K562 (cell line): ENCODE results near the gene PRR11. TPM values are rescaled to one million over a fixed set of nuclear protein-coding genes. Genes with fewer than 3 reads are reported as not detected.
A peak's percentile ranks its signal among the peaks of the same experiment; 100 is the strongest.

Source experiments
- ARID3B ChIP-seq: fragments of 250-450 bp; sonication (Bioruptor Pico); IDR thresholded peaks from 2 replicates; pipeline ENCODE4 v1.4.0; 2020; ENCODE audit warnings: borderline replicate concordance
- GABPB2 ChIP-seq: fragments of 250-450 bp; sonication (Bioruptor Pico); conservative IDR thresholded peaks from 2 replicates; pipeline ENCODE4 v1.5.1; 2021; ENCODE audit warnings: mild to moderate bottlenecking
- HDAC1 ChIP-seq, 2 experiments: fragments of 450-650 bp; IDR thresholded peaks; 2 replicates each; pipeline ENCODE4 v1.6.1; 2016 to 2017; ENCODE audit warnings: inconsistent platforms in 1 of 2, mild to moderate bottlenecking in 1 of 2, moderate library complexity in 1 of 2
- L3MBTL2 ChIP-seq: fragments of 450-650 bp; IDR thresholded peaks from 2 replicates; pipeline ENCODE4 v1.6.1; 2016; ENCODE audit warnings: mild to moderate bottlenecking, moderate library complexity
- RAD21 ChIP-seq, 2 experiments: fragments of 250-450 bp in 1 of 2; fragments of 450-650 bp in 1 of 2; sonication (Bioruptor Pico) in 1 of 2; formaldehyde crosslinking in 1 of 2; IDR thresholded peaks in 1 of 2; conservative IDR thresholded peaks in 1 of 2; 2 replicates each; pipeline versions ENCODE4 v1.4.0 to v1.8.0; 2020 to 2022; ENCODE audit warnings: mild to moderate bottlenecking in 2 of 2, moderate library complexity in 1 of 2
- XRCC3 ChIP-seq: fragments of 450-650 bp; IDR thresholded peaks from 2 replicates; pipeline ENCODE4 v1.6.1; 2017; ENCODE audit warnings: mild to moderate bottlenecking, moderate library complexity
- YY1 ChIP-seq, 3 experiments: IDR thresholded peaks; 2 replicates each; pipeline ENCODE4 v1.6.1; 2011; ENCODE audit warnings: low read length in 2 of 3, mild to moderate bottlenecking in 2 of 3, moderate library complexity in 2 of 3, borderline replicate concordance in 1 of 3, control low read depth in 1 of 3, low read depth in 1 of 3; ENCODE audit not compliant: insufficient read depth in 3 of 3, insufficient replicate concordance in 2 of 3, control insufficient read depth in 1 of 3, insufficient read length in 1 of 3; ENCODE audit errors: extremely low read depth in 1 of 3
- ZNF165 ChIP-seq: fragments of 250-450 bp; sonication (Bioruptor Pico); IDR thresholded peaks from 2 replicates; pipeline ENCODE4 v1.4.0; 2020; ENCODE audit warnings: borderline replicate concordance
- ZNF717 ChIP-seq: fragments of 250-450 bp; sonication (Bioruptor Pico); IDR thresholded peaks from 2 replicates; pipeline ENCODE4 v1.5.0; 2021
- ZNF766 ChIP-seq: fragments of 200-800 bp; sonication (Bioruptor generic); conservative IDR thresholded peaks from 2 replicates; pipeline ENCODE4 v1.6.1; 2016; ENCODE audit warnings: missing genetic modification characterization, missing compliant biosample characterization
- ZNF77 ChIP-seq: fragments of 250-450 bp; sonication (Bioruptor Pico); IDR thresholded peaks from 2 replicates; pipeline ENCODE4 v1.5.0; 2020
- polyA plus RNA-seq, 8 experiments: library from polyadenylated mRNA; depleted of rRNA in 4 of 8; stranded (reverse) in 5 of 8; unstranded in 3 of 8; fragments of >200 nt; fragmentation: Nextera tagmentation in 2 of 8; fragmentation: Illumina TruSeq in 1 of 8; extraction: Ambion mirVana in 2 of 8; extraction: Trizol in 1 of 8; gene quantifications; 2 replicates each; pipeline versions ENCODE4 v1.2.1 to v1.2.3, GENCODE V29; 2011 to 2014; ENCODE audit warnings: inconsistent platforms in 1 of 8, missing spikeins in 1 of 8
- total RNA-seq, 7 experiments: library from RNA; depleted of rRNA in 6 of 7; stranded (reverse); fragments of >200 nt in 6 of 7; fragmentation: Illumina TruSeq in 2 of 7; extraction: Trizol in 2 of 7; gene quantifications; 2 replicates each; pipeline versions ENCODE4 v1.2.1 to v1.2.3, GENCODE V29; 2011 to 2021; ENCODE audit warnings: low replicate concordance in 1 of 7
- TF ChIP-seq, protein P1 (sequence below): fragments of 450-650 bp; formaldehyde crosslinking; IDR thresholded peaks from 2 replicates; pipeline ENCODE4 v1.4.0; 2020; ENCODE audit warnings: mild to moderate bottlenecking, mixed read lengths
- TF ChIP-seq, protein P2 (sequence below), 2 experiments: fragments of 450-650 bp in 1 of 2; sonication (generic) in 1 of 2; formaldehyde crosslinking in 1 of 2; IDR thresholded peaks; 2 replicates each; pipeline versions ENCODE4 v1.7.1 to v1.9.0; 2016 to 2022; ENCODE audit warnings: inconsistent platforms in 1 of 2, mild to moderate bottlenecking in 1 of 2, missing genetic modification reagents in 1 of 2

PRR11 gene
- total and polyA plus RNA-seq, 9 of the 15 experiments (the other 6 are each of a cell fraction or from before 2014, with no cell fraction given): 13.3 to 75.2 (median 46.4) TPM

GRCh38 chr17:59220328-59221158 is 65.0 kb downstream of the PRR11 start, which contains the start of gene GDPD1 (continued):
- TF ChIP-seq ZNF77 (CRISPR knock-in tag) (no peak), ARID3B (CRISPR knock-in tag) (no peak), GABPB2 (CRISPR knock-in tag) (no peak), XRCC3 (no peak), L3MBTL2 (peak; percentile 80), ZNF766 (CRISPR knock-in tag) (no peak), ZNF165 (CRISPR knock-in tag) (no peak), YY1 (IDR thresholded peaks at IDR 0.05; ENCODE audit: borderline replicate concordance in 1 of 3, control insufficient read depth in 1 of 3, extremely low read depth in 1 of 3, insufficient read depth in 3 of 3, insufficient read length in 1 of 3, insufficient replicate concordance in 2 of 3, low read depth in 1 of 3, low read length in 2 of 3) (peak in 2 of 3 experiments; percentile 65 to 72), HDAC1 (IDR thresholded peaks at IDR 0.05) (no peak; a peak in 1 of 4 replicates), ZNF717 (no peak), RAD21 (CRISPR knock-in tag; conservative IDR thresholded peaks at IDR 0.05 in 1 of 2, IDR thresholded peaks at IDR 0.05 in 1 of 2) (peak; percentile 82 to 90)
- TF ChIP-seq, protein P1, sequence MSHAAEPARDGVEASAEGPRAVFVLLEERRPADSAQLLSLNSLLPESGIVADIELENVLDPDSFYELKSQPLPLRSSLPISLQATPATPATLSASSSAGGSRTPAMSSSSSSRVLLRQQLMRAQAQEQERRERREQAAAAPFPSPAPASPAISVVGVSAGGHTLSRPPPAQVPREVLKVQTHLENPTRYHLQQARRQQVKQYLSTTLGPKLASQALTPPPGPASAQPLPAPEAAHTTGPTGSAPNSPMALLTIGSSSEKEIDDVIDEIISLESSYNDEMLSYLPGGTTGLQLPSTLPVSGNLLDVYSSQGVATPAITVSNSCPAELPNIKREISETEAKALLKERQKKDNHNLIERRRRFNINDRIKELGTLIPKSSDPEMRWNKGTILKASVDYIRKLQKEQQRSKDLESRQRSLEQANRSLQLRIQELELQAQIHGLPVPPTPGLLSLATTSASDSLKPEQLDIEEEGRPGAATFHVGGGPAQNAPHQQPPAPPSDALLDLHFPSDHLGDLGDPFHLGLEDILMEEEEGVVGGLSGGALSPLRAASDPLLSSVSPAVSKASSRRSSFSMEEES (CRISPR knock-in tag): no peak
- TF ChIP-seq, protein P2, sequence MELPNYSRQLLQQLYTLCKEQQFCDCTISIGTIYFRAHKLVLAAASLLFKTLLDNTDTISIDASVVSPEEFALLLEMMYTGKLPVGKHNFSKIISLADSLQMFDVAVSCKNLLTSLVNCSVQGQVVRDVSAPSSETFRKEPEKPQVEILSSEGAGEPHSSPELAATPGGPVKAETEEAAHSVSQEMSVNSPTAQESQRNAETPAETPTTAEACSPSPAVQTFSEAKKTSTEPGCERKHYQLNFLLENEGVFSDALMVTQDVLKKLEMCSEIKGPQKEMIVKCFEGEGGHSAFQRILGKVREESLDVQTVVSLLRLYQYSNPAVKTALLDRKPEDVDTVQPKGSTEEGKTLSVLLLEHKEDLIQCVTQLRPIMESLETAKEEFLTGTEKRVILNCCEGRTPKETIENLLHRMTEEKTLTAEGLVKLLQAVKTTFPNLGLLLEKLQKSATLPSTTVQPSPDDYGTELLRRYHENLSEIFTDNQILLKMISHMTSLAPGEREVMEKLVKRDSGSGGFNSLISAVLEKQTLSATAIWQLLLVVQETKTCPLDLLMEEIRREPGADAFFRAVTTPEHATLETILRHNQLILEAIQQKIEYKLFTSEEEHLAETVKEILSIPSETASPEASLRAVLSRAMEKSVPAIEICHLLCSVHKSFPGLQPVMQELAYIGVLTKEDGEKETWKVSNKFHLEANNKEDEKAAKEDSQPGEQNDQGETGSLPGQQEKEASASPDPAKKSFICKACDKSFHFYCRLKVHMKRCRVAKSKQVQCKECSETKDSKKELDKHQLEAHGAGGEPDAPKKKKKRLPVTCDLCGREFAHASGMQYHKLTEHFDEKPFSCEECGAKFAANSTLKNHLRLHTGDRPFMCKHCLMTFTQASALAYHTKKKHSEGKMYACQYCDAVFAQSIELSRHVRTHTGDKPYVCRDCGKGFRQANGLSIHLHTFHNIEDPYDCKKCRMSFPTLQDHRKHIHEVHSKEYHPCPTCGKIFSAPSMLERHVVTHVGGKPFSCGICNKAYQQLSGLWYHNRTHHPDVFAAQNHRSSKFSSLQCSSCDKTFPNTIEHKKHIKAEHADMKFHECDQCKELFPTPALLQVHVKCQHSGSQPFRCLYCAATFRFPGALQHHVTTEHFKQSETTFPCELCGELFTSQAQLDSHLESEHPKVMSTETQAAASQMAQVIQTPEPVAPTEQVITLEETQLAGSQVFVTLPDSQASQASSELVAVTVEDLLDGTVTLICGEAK (IDR thresholded peaks at IDR 0.05): peak; percentile 44; the same call in 1 of the 2 replicates
- TF ChIP-seq, protein P2 (CRISPR knock-in tag; IDR thresholded peaks at IDR 0.05): no peak
